GM21619 (cell line): Measurements from ENCODE around the gene ARID5B.
A peak's percentile ranks its signal among the peaks of the same experiment; 100 is the strongest.

Source experiments
- ATAC-seq: cut with Tn5 transposase; IDR thresholded peaks from one replicate; pipeline ENCODE4 v1.9.1; 2021; ENCODE audit not compliant: unreplicated experiment

The ARID5B gene

GRCh38 chr10:61882621-61883370 lies 18.7 kb upstream of the ARID5B start:
- no peak for ATAC-seq

GRCh38 chr10:61883371-61884025 lies 18.0 kb upstream of the ARID5B start:
- no peak for ATAC-seq

- ATAC-seq, result no peak
These were observed 13.7 kb upstream of the ARID5B start for GRCh38 chr10:61887772-61888171.

GRCh38 chr10:61888744-61889143 lies 12.8 kb upstream of the ARID5B start:
- ATAC-seq, result no peak

GRCh38 chr10:61890430-61890829 lies 11.1 kb upstream of the ARID5B start:
- no peak for ATAC-seq

- no peak for ATAC-seq
These were observed 10.6 kb upstream of the ARID5B start for GRCh38 chr10:61890881-61891409.

- no peak for ATAC-seq
These were observed 9.5 kb upstream of the ARID5B start for GRCh38 chr10:61891906-61892585.

- ATAC-seq, result no peak
These were observed 8.5 kb upstream of the ARID5B start for GRCh38 chr10:61892961-61893360.

- ATAC-seq, result no peak
These were observed 7.4 kb upstream of the ARID5B start for GRCh38 chr10:61894133-61894532.

GRCh38 chr10:61895898-61896600 lies 5.5 kb upstream of the ARID5B start:
- no peak for ATAC-seq

GRCh38 chr10:61896854-61897661 lies 4.4 kb upstream of the ARID5B start:
- peak; percentile 58 for ATAC-seq

- ATAC-seq, result no peak
These were observed 3.6 kb upstream of the ARID5B start for GRCh38 chr10:61897671-61898434.

- ATAC-seq, result no peak
These were observed 3.1 kb upstream of the ARID5B start for GRCh38 chr10:61898435-61898778.

GRCh38 chr10:61899069-61899531 lies 2.4 kb upstream of the ARID5B start:
- no peak for ATAC-seq

- no peak for ATAC-seq
These were observed 1.9 kb upstream of the ARID5B start for GRCh38 chr10:61899663-61899996.

GRCh38 chr10:61899997-61900828 lies 1.3 kb upstream of the ARID5B start:
- ATAC-seq, result peak; percentile 31

GRCh38 chr10:61901829-61902444 lies 438 bp downstream of the ARID5B start:
- no peak for ATAC-seq

GRCh38 chr10:61902445-61903220 lies 1.1 kb downstream of the ARID5B start:
- ATAC-seq, result peak; percentile 4
